Coronary artery (tissue), 2 donors: ENCODE results near the gene CYP2A6.

Experiments used
- DNase-seq: peaks from one replicate; pipeline ENCODE4 v3.0.0-alpha.2; 2017; ENCODE audit warnings: low spot score
- H3K27ac ChIP-seq, 2 donors: fragments of 200-600 bp; sonication (generic); one replicate each; pipeline ENCODE4 v1.5.1; 2016 to 2019
- H3K4me3 ChIP-seq: fragments of 200-600 bp; sonication (generic); 2 replicates; pipeline ENCODE4 v1.5.1; 2016; ENCODE audit warnings: mild to moderate bottlenecking, moderate library complexity
- TF ChIP-seq, protein P1 (sequence below): fragments of 200-600 bp; sonication (generic); IDR thresholded peaks from one replicate; pipeline ENCODE4 v1.5.1; 2019; ENCODE audit warnings: antibody characterized with exemption

Gene CYP2A6

DNA sequence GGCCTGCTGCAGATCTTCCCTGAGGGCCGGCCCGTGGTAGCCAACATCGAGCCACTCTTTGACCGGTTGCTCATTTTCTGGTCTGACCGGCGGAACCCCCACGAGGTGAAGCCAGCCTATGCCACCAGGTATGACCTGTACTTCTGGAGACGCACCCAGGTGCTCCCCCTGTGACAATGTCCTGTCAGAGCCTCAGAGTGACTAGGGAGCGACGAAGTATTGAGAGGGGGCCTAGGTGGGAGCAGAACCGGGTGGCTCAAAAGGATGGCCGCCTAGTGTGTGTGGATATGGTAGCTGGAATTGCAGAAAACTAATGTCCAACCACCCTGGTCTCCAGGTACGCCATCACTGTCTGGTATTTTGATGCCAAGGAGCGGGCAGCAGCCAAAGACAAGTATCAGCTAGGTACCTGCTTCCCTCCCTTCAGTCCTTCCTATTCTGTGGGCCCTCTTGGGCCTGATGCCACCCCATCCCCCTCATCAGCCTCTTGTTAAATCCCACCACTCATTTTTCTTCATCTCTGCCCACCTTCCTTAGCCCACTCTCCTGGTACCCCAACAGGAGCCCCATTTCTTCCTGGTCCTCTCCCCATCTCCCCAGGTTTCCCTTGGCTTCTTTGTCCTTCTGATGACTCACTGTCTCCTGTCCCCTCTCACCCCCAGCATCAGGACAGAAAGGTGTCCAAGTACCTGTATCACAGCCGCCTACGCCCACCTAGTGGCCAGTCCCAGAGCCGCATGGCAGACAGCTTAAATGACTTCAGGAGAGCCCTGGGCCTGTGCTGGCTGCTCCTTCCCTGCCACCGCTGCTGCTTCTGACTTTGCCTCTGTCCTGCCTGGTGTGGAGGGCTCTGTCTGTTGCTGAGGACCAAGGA, 42.9 kb downstream of the CYP2A6 start:
- H3K4me3 ChIP-seq, result peak overlapping the region; percentile 60
- TF ChIP-seq, protein P1, sequence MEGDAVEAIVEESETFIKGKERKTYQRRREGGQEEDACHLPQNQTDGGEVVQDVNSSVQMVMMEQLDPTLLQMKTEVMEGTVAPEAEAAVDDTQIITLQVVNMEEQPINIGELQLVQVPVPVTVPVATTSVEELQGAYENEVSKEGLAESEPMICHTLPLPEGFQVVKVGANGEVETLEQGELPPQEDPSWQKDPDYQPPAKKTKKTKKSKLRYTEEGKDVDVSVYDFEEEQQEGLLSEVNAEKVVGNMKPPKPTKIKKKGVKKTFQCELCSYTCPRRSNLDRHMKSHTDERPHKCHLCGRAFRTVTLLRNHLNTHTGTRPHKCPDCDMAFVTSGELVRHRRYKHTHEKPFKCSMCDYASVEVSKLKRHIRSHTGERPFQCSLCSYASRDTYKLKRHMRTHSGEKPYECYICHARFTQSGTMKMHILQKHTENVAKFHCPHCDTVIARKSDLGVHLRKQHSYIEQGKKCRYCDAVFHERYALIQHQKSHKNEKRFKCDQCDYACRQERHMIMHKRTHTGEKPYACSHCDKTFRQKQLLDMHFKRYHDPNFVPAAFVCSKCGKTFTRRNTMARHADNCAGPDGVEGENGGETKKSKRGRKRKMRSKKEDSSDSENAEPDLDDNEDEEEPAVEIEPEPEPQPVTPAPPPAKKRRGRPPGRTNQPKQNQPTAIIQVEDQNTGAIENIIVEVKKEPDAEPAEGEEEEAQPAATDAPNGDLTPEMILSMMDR, result peak; percentile 24
- DNase-seq, result no peak
- peak overlapping the region; percentile 53 to 87 for H3K27ac ChIP-seq

DNA sequence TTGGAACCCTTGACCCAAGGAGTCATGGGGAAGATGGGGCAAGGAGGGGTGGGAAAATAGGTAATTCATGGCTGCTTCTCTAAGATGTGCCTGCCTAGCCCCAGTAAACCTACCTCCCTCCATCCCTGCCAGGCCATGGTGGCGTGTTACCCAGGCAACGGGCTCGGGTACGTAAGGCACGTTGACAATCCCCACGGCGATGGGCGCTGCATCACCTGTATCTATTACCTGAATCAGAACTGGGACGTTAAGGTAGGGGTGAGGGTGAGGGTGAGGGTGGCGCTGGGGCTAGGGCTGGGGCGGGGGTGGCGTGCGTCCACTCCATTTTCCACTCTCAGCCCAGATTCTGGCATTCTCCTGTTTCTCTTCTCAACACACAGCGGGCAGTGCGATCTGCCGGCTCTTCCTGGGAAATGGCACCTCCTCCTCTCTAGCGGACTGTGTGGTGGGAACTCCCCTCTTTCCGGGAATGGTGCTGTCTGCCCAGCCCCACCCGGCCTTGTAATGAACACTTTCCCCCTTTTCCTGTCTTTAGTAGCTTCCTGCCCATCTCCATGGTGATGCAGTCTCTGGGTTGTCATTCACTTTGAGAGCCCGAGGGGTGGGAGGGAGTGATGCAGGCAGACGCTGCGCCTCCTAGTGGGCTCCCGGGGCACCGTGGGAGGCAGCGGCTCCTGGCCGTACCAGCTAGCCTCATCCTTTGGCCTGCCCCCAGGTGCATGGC, 43.7 kb downstream of the CYP2A6 start:
- peak overlapping the region; percentile 53 to 87 for H3K27ac ChIP-seq
- TF ChIP-seq, protein P1, result peak; percentile 78
- H3K4me3 ChIP-seq, result peak overlapping the region; percentile 60
- peak; percentile 91 for DNase-seq

DNA sequence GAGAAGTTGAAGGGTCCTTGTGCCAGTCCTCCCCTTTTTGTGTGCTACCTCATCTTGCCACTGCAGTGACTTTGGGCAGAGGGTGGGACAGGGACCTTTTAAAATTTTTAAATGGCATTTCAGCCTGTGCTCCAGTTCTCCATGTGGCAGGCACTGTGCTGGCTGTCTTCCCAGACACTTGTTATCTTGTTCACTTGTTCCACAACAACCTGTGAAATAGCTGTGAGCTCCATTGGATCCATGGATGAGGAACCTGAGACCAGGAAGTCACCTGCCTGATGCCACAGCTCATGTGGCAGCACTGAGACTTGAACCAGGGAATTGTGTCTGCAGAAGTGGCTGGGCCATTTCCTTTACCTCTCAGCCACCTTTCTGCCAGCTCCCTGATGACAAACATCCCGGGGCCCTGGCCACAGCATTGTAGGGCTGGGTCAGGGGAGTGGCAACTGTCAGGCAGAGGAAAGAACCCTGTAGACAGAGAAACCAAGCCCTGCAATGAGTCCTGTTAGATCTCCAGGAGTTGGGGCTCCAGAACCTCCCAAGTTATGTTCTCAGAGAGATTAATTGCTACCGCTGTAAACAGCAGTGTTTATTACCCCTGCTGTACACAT, 44.9 kb downstream of the CYP2A6 start:
- DNase-seq, result no peak
- TF ChIP-seq, protein P1, result no peak
- Histone ChIP-seq H3K27ac (peak overlapping the region; percentile 27 to 87), H3K4me3 (peak overlapping the region; percentile 67)

DNA sequence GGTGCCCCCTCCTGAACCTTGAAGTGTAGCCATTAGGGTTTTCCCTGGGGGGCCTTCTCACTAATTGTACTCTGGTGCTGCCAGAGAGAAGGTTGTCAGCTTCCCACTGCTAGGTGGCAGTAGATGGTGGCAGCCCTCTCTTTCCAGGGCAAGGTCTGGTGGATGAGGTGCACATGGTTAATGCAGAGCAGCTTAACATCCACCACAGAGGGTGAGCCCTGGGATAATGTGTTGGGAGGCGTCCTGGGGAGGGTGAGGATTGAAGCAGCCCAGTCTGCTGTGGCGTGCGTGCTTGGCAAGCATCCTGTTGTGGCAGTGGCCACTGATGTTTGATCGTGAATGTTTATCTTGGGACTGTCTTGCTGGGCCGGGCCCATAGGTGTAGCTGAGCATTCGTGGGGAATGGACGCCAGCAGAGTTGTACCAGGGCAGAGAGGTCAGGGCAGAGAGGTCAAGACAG, 45.4 kb downstream of the CYP2A6 start:
- no peak for DNase-seq
- H3K4me3 ChIP-seq, result peak overlapping the region; percentile 67
- TF ChIP-seq, protein P1, result no peak
- H3K27ac ChIP-seq, result peak overlapping the region; percentile 27 to 87

DNA sequence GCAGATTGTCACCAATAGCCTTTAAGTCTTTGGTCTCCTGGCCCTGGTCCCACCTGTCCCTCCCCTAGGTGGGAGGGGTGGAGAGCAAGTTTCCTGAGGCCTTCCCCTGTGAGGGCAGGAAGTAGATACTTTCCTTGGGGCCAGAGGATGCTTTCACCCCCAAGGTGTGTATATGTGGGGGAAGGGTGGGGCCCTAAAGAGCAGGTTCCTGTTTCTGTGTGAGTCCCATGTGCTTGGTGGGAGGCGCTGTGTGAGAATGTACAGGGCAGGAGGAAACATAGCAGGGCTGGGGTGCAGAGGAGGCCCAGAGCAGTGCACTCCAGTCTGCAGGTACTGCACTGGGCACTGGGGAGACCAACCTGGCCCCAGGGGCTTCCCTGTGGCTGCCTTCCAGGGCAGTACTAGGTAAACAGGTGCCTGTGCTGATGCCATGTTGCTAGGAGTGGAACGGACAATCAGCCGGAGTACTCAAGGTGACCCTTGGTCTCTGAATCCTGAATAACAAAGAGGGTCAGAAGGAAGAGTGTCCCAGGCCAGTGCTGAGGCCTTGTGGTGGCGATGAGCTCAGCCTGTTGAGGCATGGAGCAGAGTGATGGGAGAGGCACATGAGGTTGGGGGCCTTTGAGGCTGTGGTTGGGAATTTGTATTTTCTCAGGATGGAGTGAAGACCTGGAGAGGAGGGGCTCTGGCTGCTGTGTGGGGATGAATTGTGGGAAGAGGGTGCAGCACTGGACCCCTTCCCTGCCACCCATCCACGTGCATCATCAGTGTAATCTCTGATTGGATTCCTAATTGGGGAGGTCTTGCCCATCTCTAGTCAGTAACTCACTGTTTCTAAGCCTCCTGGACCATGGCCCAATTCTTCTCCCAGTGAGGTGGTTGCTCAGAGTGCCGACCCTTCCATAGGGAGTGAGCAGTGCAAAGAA, 46.1 kb downstream of the CYP2A6 start:
- DNase-seq, result no peak
- TF ChIP-seq, protein P1, result no peak
- Histone ChIP-seq H3K27ac (peak overlapping the region; percentile 69 to 87), H3K4me3 (peak overlapping the region; percentile 67)

DNA sequence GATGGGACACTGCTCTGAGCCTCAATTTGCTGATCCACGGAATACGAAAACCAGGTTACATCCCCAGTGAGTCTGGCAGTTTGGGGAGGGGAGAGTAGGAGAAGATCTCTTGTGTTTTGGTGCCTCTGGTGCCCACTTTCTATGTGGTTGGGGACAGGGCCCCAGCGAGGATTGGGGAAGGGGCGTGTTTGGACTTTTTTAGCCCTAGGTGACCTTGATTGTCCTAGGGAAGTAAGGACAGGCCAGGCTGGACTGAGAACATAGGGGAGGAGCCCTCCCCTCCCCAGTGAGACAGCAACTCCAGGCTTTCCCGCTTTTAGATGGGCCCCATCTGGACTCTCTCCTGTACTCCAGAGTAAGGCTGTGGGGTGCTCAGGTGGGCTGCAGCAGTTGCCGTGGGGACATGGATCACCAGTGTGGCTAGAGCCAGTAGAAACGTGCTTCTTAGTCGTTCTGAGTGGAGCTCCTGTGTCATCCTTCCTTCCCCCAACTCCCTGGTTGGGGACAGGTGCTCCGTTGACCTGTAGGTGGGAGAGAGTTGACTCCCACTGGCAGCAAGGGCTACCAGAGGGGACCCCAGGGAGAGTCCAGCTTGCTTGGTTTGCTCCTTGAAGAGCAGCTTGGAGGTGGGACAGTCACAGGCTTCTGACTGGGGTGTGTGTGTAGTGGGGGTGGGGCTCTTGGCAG, 46.9 kb downstream of the CYP2A6 start:
- no peak for DNase-seq
- peak overlapping the region; percentile 69 to 87 for H3K27ac ChIP-seq
- H3K4me3 ChIP-seq, result peak overlapping the region; percentile 67
- TF ChIP-seq, protein P1, result no peak
